OCI-LY1 (cell line): ENCODE results near the gene RHOU.

ENCODE experiments used
- CTCF ChIP-seq: fragments of 200-600 bp; sonication (generic), shearing (Covaris generic); IDR thresholded peaks from 2 replicates; pipeline ENCODE4 v1.5.1; 2017; ENCODE audit warnings: mild to moderate bottlenecking, antibody characterized with exemption, low read length, moderate library complexity, mixed read lengths
- EZH2 ChIP-seq: fragments of 200-600 bp; sonication (generic), shearing (Covaris generic); IDR thresholded peaks from 2 replicates; pipeline ENCODE4 v1.8.0; 2017; ENCODE audit warnings: borderline replicate concordance, mixed run types, mild to moderate bottlenecking, antibody characterized with exemption, low read length, moderate library complexity, mixed read lengths

GRCh38 chr1:228736844-228737445, 1.7 kb downstream of the RHOU start:
- TF ChIP-seq CTCF (no peak), EZH2 (no peak)
